Trophoblast cell (in vitro differentiated cells and primary cell): Measurements from ENCODE around the gene EMX1.
A peak's percentile ranks its signal among the peaks of the same experiment; 100 is the strongest.

ENCODE experiments used
- DNase-seq, 2 donors: peaks; one replicate each; pipeline ENCODE4 v3.0.0-alpha.2; 2016
- H2AFZ ChIP-seq: 2 replicates; pipeline ENCODE4 v1.6.1; 2013; ENCODE audit warnings: low read length, moderate library complexity, mild to moderate bottlenecking; ENCODE audit not compliant: insufficient read depth, poor library complexity
- H2AK5ac ChIP-seq: 2 replicates; pipeline ENCODE4 v1.6.1; 2013; ENCODE audit warnings: mild to moderate bottlenecking, low read length
- H2BK120ac ChIP-seq: 2 replicates; pipeline ENCODE4 v1.6.1; 2013; ENCODE audit warnings: low read length, mild to moderate bottlenecking, moderate library complexity; ENCODE audit not compliant: insufficient read depth, poor library complexity
- H2BK12ac ChIP-seq: 2 replicates; pipeline ENCODE4 v1.6.1; 2013; ENCODE audit warnings: mild to moderate bottlenecking, low read length, moderate library complexity
- H2BK5ac ChIP-seq: 2 replicates; pipeline ENCODE4 v1.6.1; 2013; ENCODE audit warnings: low read length, low read depth, moderate library complexity, mild to moderate bottlenecking; ENCODE audit not compliant: poor library complexity
- H3K14ac ChIP-seq: 2 replicates; pipeline ENCODE4 v1.6.1; 2013; ENCODE audit warnings: mild to moderate bottlenecking, low read length
- H3K18ac ChIP-seq: 2 replicates; pipeline ENCODE4 v1.6.1; 2013; ENCODE audit warnings: mild to moderate bottlenecking, low read length
- H3K23ac ChIP-seq: 2 replicates; pipeline ENCODE4 v1.6.1; 2013; ENCODE audit warnings: low read length
- H3K27ac ChIP-seq: 2 replicates; pipeline ENCODE4 v1.5.1; 2013; ENCODE audit warnings: low read depth, mild to moderate bottlenecking, inconsistent platforms, low read length, moderate library complexity
- H3K27me3 ChIP-seq: 2 replicates; pipeline ENCODE4 v1.6.1; 2013; ENCODE audit warnings: inconsistent platforms, mild to moderate bottlenecking, low read length, moderate library complexity; ENCODE audit not compliant: insufficient read depth
- H3K36me3 ChIP-seq, 2 experiments: 1 replicate in 1 of 2; 2 replicates in 1 of 2; pipeline ENCODE4 v1.6.1; 2013; ENCODE audit warnings: low read length in 2 of 2, mild to moderate bottlenecking in 2 of 2, moderate library complexity in 1 of 2; ENCODE audit not compliant: insufficient read depth in 2 of 2, control insufficient read depth in 1 of 2
- H3K4ac ChIP-seq: 2 replicates; pipeline ENCODE4 v1.6.1; 2013; ENCODE audit warnings: low read depth, mild to moderate bottlenecking, low read length, moderate library complexity
- H3K4me1 ChIP-seq, 2 experiments: 1 replicate in 1 of 2; 2 replicates in 1 of 2; pipeline ENCODE4 v1.6.1; 2013; ENCODE audit warnings: low read length in 2 of 2, mild to moderate bottlenecking in 2 of 2, moderate library complexity in 1 of 2; ENCODE audit not compliant: insufficient read depth in 2 of 2, control insufficient read depth in 1 of 2
- H3K4me2 ChIP-seq: 2 replicates; pipeline ENCODE4 v1.6.1; 2013; ENCODE audit warnings: inconsistent platforms, mild to moderate bottlenecking, low read length, moderate library complexity
- H3K4me3 ChIP-seq: 2 replicates; pipeline ENCODE4 v1.5.1; 2013; ENCODE audit warnings: mild to moderate bottlenecking, low read depth, low read length, inconsistent platforms
- H3K79me1 ChIP-seq: one replicate; pipeline ENCODE4 v1.6.1; 2013; ENCODE audit warnings: low read length
- H3K79me2 ChIP-seq: 2 replicates; pipeline ENCODE4 v1.6.1; 2013; ENCODE audit warnings: low read length, mild to moderate bottlenecking; ENCODE audit not compliant: control insufficient read depth, insufficient read depth, poor library complexity
- H3K9ac ChIP-seq: 2 replicates; pipeline ENCODE4 v1.6.1; 2013; ENCODE audit warnings: mild to moderate bottlenecking, low read length
- H3K9me3 ChIP-seq: 2 replicates; pipeline ENCODE4 v1.6.1; 2013; ENCODE audit warnings: low read depth, mild to moderate bottlenecking, control low read depth, inconsistent platforms, low read length; ENCODE audit not compliant: insufficient read depth
- H4K12ac ChIP-seq: 2 replicates; pipeline ENCODE4 v1.6.1; 2013; ENCODE audit warnings: low read depth, mild to moderate bottlenecking, low read length, moderate library complexity
- H4K8ac ChIP-seq: 2 replicates; pipeline ENCODE4 v1.6.1; 2013; ENCODE audit warnings: low read depth, mild to moderate bottlenecking, low read length, moderate library complexity
- H4K91ac ChIP-seq: one replicate; pipeline ENCODE4 v1.6.1; 2013; ENCODE audit warnings: low read depth, mild to moderate bottlenecking, low read length, moderate library complexity
- WGBS: extraction: QIAGEN DNeasy Blood & Tissue Kit; methylation state at CpG from one replicate; pipeline ENCODE4 v1.1.7; 2013; ENCODE audit warnings: missing lambda C conversion rate; ENCODE audit not compliant: insufficient read length, insufficient coverage; ENCODE audit errors: extremely low coverage; 5-methylcytosine and 5-hydroxymethylcytosine counted together

EMX1 gene

GRCh38 chr2:72958542-72959385 lies 41.4 kb downstream of the EMX1 start:
- Histone ChIP-seq H2AFZ (no peak overlapping the region), H3K4me2 (no peak overlapping the region), H3K4me3 (no peak overlapping the region), H3K79me2 (peaks cover 3% of the 10 kb centered on the region), H3K4me1 (peaks cover 28 to 35% of the 10 kb centered on the region in 2 experiments), H3K9me3 (peaks cover 3% of the 10 kb centered on the region), H4K91ac (no peak overlapping the region), H2BK12ac (no peak overlapping the region), H4K12ac (no peak overlapping the region), H3K14ac (no peak overlapping the region), H3K79me1 (peaks cover 11% of the 10 kb centered on the region), H3K36me3 (no peaks in the 10 kb centered on the region), H4K8ac (no peak overlapping the region), H3K9ac (no peak overlapping the region), H2AK5ac (no peak overlapping the region), H2BK120ac (no peak overlapping the region), H3K27ac (no peak overlapping the region), H2BK5ac (no peak overlapping the region), H3K4ac (no peak overlapping the region), H3K23ac (no peak overlapping the region), H3K27me3 (no peaks in the 10 kb centered on the region), H3K18ac (no peak overlapping the region)
- no peak for DNase-seq
- no CpG with 5 or more reads among the region's 13 CpGs for WGBS

- no peak overlapping the region for H2AK5ac ChIP-seq
- H3K9me3 ChIP-seq, result peaks cover 3% of the 10 kb centered on the region
- no peak overlapping the region for H3K9ac ChIP-seq
- H2BK120ac ChIP-seq, result no peak overlapping the region
- no peaks in the 10 kb centered on the region for H3K36me3 ChIP-seq
- H2BK5ac ChIP-seq, result no peak overlapping the region
- H3K23ac ChIP-seq, result no peak overlapping the region
- peaks cover 11% of the 10 kb centered on the region for H3K79me1 ChIP-seq
- no peak overlapping the region for H3K18ac ChIP-seq
- no peak for DNase-seq
- H3K4me1 ChIP-seq, result peaks cover 29% of the 10 kb centered on the region in 2 experiments
- no peak overlapping the region for H3K4me2 ChIP-seq
- peaks cover 3% of the 10 kb centered on the region for H3K79me2 ChIP-seq
- no peak overlapping the region for H3K14ac ChIP-seq
- H3K27me3 ChIP-seq, result no peaks in the 10 kb centered on the region
- no peak overlapping the region for H2AFZ ChIP-seq
- no peak overlapping the region for H3K4me3 ChIP-seq
- H4K91ac ChIP-seq, result no peak overlapping the region
- WGBS, result no CpG with 5 or more reads among the region's 8 CpGs
- no peak overlapping the region for H3K27ac ChIP-seq
- H4K8ac ChIP-seq, result no peak overlapping the region
- no peak overlapping the region for H3K4ac ChIP-seq
- no peak overlapping the region for H2BK12ac ChIP-seq
- H4K12ac ChIP-seq, result no peak overlapping the region
These were observed 42.2 kb downstream of the EMX1 start for GRCh38 chr2:72959554-72959953.

- WGBS, result no CpG with 5 or more reads among the region's 26 CpGs
- H3K27me3 ChIP-seq, result no peaks in the 10 kb centered on the region
These were observed 43.0 kb downstream of the EMX1 start for GRCh38 chr2:72959995-72960981.

GRCh38 chr2:72961036-72961720 lies 43.9 kb downstream of the EMX1 start:
- H3K14ac ChIP-seq, result no peak overlapping the region
- H3K79me1 ChIP-seq, result peaks cover 11% of the 10 kb centered on the region
- peak overlapping the region; percentile 40 for H4K91ac ChIP-seq
- no peak overlapping the region for H2AFZ ChIP-seq
- H3K4me2 ChIP-seq, result no peak overlapping the region
- H3K4ac ChIP-seq, result no peak overlapping the region
- WGBS, result no CpG with 5 or more reads among the region's 27 CpGs
- H3K23ac ChIP-seq, result no peak overlapping the region
- no peak overlapping the region for H3K27ac ChIP-seq
- no peak overlapping the region for H2BK120ac ChIP-seq
- no peak overlapping the region for H3K9ac ChIP-seq
- no peak overlapping the region for H4K12ac ChIP-seq
- H2BK5ac ChIP-seq, result no peak overlapping the region
- H3K79me2 ChIP-seq, result peaks cover 3% of the 10 kb centered on the region
- H4K8ac ChIP-seq, result no peak overlapping the region
- H3K4me1 ChIP-seq, result peaks cover 33 to 36% of the 10 kb centered on the region in 2 experiments
- peak overlapping the region; percentile 33 for H3K4me3 ChIP-seq
- no peak for DNase-seq
- H2BK12ac ChIP-seq, result peak overlapping the region; percentile 21
- H3K27me3 ChIP-seq, result no peaks in the 10 kb centered on the region
- peak overlapping the region; percentile 48 for H2AK5ac ChIP-seq
- H3K9me3 ChIP-seq, result peaks cover 3% of the 10 kb centered on the region
- peak overlapping the region; percentile 7 for H3K18ac ChIP-seq
- no peaks in the 10 kb centered on the region for H3K36me3 ChIP-seq

More at GRCh38 chr2:72959995-72960981, 43.0 kb downstream of the EMX1 start:
- Histone ChIP-seq H3K18ac (no peak overlapping the region), H3K4me3 (peak overlapping the region; percentile 3), H3K23ac (no peak overlapping the region), H3K4me2 (no peak overlapping the region), H3K14ac (no peak overlapping the region), H2BK120ac (no peak overlapping the region), H3K36me3 (no peaks in the 10 kb centered on the region), H3K4ac (no peak overlapping the region), H2AFZ (no peak overlapping the region), H3K27ac (no peak overlapping the region), H3K4me1 (peaks cover 28 to 29% of the 10 kb centered on the region in 2 experiments), H3K9ac (no peak overlapping the region), H3K9me3 (peaks cover 3% of the 10 kb centered on the region), H2AK5ac (no peak overlapping the region), H4K12ac (no peak overlapping the region), H2BK5ac (no peak overlapping the region), H4K8ac (no peak overlapping the region), H3K79me1 (peaks cover 11% of the 10 kb centered on the region), H4K91ac (peak overlapping the region; percentile 40), H2BK12ac (no peak overlapping the region), H3K79me2 (peaks cover 3% of the 10 kb centered on the region)
- DNase-seq, result no peak
